ENCODE measurements around the gene LSM14A.
"Not testable (repeated sequence)": the region's sequence is repeated elsewhere in the genome, so short reads cannot be mapped to it uniquely, and the experiment has no call there.

Gene LSM14A

DNA sequence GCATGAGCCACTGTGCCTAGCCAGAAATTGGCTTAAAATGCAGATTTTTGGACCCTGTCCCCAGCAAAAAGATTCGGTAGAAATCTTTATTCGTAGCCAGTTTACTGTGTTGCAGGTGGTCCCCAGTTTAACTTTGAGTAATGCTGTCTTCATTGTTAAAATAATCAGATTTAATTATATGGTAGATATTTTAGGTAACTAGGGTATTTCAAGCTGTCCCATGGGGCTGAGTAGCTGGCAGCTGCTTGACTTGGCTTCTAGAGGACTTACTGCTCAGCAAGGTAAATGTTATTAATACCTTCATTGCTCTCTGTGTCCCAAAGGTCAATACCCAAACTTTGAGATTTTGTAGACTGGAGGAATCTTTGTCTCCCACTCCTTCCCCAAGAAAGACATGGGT is 21.1 kb downstream of the LSM14A start:
- DNase-seq: no peak

- no peak for DNase-seq
Measured at GRCh38 chr19:34193876-34194275, 21.6 kb downstream of the LSM14A start.

- DNase-seq: no peak
Measured at GRCh38 chr19:34201133-34201532, 28.8 kb downstream of the LSM14A start.

DNA sequence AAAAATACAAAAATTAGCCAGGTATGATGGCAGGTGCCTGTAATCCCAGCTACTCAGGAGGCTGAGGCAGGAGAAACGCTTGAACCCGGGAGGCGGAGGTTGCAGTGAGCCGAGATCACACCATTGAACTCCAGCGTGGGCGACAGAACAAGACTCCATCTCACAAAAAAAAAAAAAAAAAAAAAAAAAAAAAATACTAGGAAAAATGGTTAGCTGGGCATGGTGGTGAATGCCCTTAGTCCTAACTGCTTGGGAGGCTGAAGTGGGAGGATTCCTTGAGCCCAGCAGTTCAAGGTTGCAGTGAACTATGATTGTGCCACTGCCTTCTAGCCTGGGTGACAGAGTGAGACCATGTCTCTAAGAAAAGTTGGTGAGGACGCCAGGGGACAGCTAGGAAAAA is 33.0 kb downstream of the LSM14A start:
- not testable (repeated sequence) for DNase-seq

DNA sequence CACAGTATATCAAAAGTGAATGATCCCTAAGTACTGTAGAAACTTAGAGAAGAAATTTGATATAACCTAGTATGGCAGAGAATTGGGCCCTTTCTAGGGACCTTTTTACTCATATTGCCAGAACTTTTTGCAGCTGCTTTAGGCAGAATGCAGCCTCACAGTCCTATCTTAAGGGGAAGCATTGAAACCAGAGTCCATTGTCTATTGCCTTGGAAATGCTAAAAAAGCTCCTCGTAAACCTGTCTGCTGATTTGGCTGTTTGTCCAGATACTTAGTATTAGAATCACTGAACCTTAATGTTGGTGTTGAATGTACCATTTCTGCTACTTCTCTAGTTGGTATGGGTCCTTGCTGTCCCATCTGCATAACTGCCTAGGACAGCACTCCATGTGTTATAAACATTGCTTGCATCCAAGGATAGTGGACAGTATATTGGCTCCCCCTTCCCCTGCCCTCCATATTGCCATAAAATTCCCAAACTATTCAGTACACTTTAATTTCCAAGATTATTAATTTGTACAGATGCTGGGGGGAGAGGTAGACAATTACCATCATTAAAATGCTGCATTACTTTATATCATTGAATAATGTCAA is 36.1 kb downstream of the LSM14A start:
- DNase-seq: no peak

DNA sequence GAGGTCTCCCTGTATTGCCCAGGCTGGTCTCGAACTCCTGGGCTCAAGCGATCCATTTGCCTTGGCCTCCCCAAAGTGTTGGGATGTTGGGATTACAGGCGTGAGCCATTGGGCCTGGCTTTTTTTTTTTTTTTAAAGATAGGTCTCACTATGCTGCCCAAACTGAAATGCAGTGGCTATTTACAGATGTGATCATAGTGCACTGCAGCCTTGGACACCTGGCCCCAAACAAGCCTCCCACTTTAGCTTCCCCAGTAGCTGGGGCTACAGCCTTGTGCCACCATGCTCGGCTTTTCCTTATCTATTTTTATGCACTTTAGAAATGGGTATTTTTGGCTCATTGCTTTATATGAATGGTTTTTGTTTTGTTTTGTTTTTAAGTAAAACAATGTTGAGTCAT is 37.4 kb downstream of the LSM14A start:
- DNase-seq: no peak

DNA sequence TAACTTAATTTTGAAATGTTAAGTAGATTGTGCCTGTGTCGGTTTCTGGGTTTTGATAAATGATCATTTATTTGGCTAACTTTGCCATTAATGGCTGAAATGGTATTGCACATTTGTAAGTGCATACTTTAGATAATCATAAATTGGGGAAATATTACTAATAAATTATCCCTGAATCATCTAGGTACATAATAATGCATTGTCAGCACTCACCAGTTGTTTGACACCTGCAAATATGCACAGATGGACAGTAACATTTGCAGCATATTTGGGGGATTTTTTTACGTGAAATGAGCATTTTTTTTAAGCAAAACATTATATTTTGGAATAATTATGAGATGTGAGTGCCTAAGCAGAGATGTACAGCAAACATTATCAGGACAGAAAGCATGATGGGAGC is 41.0 kb downstream of the LSM14A start:
- DNase-seq: no peak

- DNase-seq: no peak
Measured at GRCh38 chr19:34214040-34214439, 41.7 kb downstream of the LSM14A start.

- DNase-seq: no peak
Measured at GRCh38 chr19:34215006-34215665, 42.8 kb downstream of the LSM14A start.

- no peak for DNase-seq
Measured at GRCh38 chr19:34215666-34216038, 43.3 kb downstream of the LSM14A start.

DNA sequence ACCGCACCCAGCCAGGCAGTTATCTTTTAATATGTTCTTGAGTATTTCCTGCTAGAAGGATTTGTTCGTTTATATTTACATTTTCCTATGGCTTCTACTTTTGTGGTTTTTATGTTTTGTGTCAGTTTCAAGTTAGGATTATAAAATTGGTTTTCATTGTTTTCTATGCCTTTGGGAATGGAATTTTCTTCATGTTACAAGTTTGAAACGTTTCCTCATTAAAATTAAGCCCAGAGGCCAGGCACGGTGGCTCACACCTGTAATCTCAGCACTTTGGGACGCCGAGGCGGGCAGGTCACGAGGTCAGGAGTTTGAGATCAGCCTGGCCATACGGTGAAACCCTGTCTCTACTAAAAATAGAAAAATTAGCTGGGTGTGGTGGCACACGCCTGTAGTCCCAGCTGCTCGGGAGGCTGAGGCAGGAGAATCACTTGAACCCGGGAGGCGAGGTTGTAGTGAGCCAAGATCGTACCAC is 44.5 kb downstream of the LSM14A start:
- not testable (repeated sequence) for DNase-seq

DNA sequence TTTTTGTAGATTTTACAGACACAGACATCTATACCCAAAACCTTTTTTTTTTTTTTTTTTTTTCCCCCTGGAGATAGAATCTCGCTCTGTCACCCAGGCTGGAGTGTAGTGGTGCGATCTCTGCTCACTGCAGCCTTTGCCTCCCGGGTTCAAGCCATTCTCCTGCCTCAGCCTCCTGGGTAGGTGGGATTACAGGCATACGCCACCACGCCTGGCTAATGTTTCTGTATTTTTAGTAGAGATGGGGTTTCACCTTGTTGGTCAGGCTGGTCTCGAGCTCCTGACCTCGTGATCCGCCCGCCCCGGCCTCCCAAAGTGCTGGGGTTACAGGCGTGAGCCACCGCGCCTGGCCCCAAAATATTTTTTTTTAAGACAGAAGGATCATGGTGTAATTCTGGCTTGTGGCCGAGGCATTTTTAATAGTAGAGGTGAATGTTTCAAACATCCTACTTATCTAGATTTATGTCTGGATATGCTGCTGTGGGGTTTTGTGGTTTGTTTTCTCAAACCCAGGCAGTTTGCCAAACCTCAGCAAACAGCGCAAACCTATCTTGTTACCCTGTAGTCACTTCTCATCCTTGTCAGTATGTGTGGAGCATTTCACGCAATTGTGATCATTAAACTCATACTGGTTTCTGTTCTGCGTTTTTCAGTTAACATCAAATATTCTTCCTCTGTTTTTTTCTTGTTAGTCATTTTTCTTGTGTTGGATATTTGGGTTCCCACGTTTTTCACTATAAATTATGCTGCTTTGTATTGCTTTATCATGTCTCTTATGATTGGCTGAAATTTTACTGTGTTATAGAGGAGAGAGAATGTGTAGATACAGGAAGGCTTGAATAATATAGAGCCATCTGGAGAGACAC is 45.9 kb downstream of the LSM14A start:
- peak; percentile 92 for DNase-seq

DNA sequence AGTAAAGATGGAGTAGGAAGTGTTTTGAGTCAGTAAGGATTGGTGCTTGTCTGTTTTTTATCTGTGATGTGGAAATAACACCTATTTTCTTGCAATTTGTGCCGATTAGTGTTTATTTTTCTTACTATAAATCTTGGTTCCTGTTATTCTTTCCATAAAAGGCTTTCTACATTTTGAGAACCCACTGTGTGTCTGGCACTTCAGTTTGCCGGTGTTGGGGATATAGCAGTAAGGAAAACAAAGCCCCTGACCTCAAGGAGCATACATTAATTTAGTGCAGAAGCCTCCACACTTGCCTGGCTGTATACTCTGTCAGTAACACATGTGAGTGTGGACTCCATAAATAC is 46.5 kb downstream of the LSM14A start:
- DNase-seq: no peak

GRCh38 chr19:34220472-34221063 is 48.3 kb downstream of the LSM14A start:
- peak; percentile 60 for DNase-seq

DNA sequence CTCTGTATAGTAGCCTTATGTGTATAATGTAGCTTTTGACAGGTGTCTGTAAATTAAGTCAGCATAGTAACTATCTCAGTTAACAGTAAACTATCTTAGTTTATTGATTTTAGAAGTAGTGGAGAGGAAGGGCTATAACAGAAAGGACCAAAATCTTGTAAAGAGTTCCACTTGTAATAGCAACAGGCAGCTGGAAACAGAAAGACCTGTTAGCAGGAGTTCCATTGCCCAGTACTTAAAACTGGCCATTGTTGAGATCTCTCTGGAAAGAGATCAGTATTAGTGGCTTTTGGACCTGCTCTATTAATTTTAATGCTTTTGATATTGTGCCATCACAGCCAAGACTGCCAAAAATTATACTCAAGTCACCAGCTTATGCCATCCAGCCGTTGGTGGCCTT is 50.1 kb downstream of the LSM14A start:
- no peak for DNase-seq

DNA sequence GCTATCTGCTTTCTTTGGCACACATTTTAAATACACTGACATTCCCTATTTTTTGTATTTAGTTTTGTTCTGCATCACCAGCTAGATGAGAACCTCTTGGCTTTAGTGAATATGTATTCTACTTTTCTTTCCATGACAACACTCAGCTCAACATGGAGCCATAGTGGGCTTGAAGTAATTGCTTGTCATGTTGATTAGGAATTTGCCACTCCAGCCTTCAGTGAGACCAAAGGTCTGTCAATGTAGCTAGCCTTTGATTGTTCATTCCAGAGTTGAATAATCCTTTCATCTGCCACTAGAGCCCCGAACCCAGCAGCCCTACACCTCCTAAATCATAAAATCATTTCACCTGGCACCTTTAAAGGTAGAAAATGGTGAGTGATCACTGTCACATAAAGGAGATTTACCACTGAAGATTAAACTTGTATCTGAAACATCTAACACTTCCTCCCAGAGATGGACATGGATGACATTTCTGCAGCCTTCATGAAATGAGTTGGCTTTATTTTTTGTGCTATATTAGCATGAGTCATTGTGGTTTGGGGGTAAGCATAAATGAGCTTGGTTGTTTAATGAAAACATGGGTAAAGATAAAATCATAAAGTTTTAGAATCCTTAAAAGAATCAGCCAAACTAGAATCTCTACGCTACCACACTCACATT is 52.8 kb downstream of the LSM14A start:
- DNase-seq: peak; percentile 45

DNA sequence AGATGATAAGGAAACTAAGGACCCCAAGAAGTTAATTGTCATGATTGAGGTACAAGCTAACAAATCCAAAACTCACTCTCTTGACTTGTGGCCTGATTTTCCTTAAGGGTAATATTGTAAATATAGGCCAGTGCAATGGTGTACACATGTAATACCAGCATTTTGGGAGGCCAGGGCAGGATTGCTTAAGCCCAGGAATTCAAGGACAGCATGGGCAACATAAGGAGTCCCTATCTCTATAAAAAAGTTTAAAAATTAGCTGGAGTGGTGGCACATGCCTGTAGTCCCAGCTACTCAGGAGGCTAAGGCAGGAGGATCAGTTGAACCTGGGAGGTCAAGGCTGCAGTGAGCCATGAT is 53.3 kb downstream of the LSM14A start:
- no peak for DNase-seq

DNA sequence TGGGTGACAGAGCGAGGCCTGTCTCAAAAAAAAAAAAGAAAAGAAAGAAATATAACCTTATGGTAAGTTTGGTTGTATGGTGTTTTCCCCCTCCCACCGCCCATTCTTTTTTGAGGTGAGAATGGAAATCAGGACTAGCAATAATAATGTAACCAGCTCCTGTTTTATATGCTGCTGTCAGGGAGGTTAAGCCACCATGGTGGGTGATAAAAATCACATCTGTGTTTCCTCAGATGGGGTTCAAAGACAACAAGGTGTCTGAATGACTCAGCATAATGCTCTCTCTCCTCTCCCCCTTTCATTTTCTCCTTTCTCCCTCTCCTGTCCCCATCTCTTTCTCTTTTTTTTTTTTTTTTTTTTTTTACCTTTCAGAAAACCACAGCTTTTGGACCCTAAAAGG is 53.7 kb downstream of the LSM14A start:
- DNase-seq: no peak

- DNase-seq: peak; percentile 71
Measured at GRCh38 chr19:34228347-34228746, 56.0 kb downstream of the LSM14A start.

DNA sequence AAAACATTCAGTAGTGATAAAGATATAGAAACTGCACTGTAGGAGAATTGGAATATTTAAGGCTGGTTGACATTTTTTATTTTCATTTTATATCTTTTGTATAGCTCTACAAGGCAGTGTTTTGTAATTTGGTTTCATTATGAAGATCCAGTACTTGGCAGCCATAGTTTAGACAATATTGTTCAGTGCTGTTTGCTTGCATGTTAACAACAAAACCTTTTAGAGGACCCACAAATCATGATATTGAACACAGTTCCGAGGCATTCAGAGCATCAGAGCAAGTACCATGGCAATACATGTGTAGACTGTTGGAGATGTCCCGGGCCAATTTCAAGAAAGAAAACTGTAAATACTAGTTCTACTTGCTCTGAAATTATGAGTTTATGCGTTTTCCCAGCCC is 56.5 kb downstream of the LSM14A start:
- DNase-seq: no peak

DNA sequence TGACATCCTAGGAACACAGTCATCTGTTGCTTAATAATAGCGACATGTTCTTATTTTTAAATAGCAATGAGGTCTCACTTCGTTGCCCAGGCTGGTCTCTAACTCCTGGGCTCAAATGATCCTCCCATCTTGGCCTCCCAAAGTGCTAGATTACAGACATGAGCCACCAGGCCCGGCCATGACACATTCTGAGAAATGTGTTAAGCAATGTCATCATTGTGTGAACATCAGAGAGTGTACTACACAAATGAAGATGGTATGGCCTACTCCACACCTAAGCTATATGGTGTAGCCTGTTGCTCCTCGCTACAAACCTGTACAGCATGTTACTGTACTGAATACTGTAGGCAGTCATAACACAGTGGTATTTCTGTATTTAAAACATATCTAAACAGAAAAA is 57.4 kb downstream of the LSM14A start:
- no peak for DNase-seq

DNA sequence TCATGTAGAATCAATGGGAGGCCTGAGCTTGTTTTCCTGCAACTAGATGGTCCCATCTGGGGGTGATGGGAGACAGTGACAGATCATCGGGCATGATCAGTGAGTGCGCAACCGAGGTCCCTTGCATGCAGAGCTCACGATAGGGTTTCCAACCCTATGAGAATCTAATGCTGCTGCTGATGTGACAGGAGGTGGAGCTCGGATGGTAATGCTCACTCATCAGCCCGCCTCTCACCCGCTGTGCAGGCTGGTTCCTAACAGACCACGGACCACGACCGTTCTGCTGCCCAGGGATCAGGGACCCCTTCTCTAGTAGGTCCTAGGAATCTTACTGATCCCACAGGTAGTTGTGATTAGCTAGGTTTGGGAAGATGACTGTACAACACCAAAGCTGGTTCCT is 58.5 kb downstream of the LSM14A start:
- DNase-seq: no peak

GRCh38 chr19:34231439-34231838 is 59.1 kb downstream of the LSM14A start:
- no peak for DNase-seq

Data from HCEC 1CT (cell line).